HUES48 (cell line): Measurements from ENCODE around the gene FCN2.
"Not testable (repeated sequence)": the region's sequence is repeated elsewhere in the genome, so short reads cannot be mapped to it uniquely, and the experiment has no call there.

ENCODE experiments used
- H3K27ac ChIP-seq: one replicate; pipeline ENCODE4 v1.7.0; 2013; ENCODE audit warnings: low read depth, low read length, inconsistent platforms
- H3K27me3 ChIP-seq: 2 replicates; pipeline ENCODE4 v1.6.1; 2013; ENCODE audit warnings: mild to moderate bottlenecking, low read length; ENCODE audit not compliant: control insufficient read depth, insufficient read depth
- H3K36me3 ChIP-seq: 2 replicates; pipeline ENCODE4 v1.6.1; 2013; ENCODE audit warnings: low read length; ENCODE audit not compliant: control insufficient read depth, insufficient read depth
- H3K4me1 ChIP-seq: 2 replicates; pipeline ENCODE4 v1.6.1; 2013; ENCODE audit warnings: mild to moderate bottlenecking, low read length; ENCODE audit not compliant: control insufficient read depth, insufficient read depth
- H3K4me3 ChIP-seq: 2 replicates; pipeline ENCODE4 v1.5.1; 2013; ENCODE audit warnings: mild to moderate bottlenecking, low read depth, low read length
- H3K9ac ChIP-seq: 2 replicates; pipeline ENCODE4 v1.6.1; 2013; ENCODE audit warnings: mild to moderate bottlenecking, low read depth, low read length, moderate library complexity
- H3K9me3 ChIP-seq: 2 replicates; pipeline ENCODE4 v1.6.1; 2013; ENCODE audit warnings: low read length; ENCODE audit not compliant: control insufficient read depth, insufficient read depth

FCN2 gene

GRCh38 chr9:134847752-134848432 lies 32.7 kb upstream of the FCN2 start:
- Histone ChIP-seq H3K9ac (no peak overlapping the region), H3K4me1 (no peaks in the 10 kb centered on the region), H3K36me3 (no peaks in the 10 kb centered on the region), H3K27me3 (no peaks in the 10 kb centered on the region), H3K4me3 (no peak overlapping the region), H3K27ac (no peak overlapping the region), H3K9me3 (peaks cover 16% of the 10 kb centered on the region)

DNA sequence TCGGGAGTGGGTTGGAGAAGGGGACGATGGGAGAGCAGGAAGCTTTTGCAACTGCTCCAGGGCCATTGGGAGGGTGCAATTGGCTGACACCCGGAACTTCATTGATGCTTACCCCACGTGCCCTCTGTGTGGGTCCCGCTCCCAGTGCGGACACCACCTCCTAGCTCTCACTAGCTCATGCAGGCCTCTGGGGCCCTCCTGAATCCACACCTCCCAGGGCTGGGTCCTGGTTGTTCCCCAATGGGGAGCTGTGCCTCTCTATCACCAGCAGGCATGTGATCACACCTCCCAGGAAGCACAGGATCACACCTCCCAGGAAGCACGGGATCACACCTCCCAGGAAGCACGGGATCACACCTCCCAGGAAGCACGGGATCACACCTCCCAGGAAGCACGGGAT lies 32.1 kb upstream of the FCN2 start:
- Histone ChIP-seq H3K9me3 (peaks cover 16% of the 10 kb centered on the region), H3K27me3 (no peaks in the 10 kb centered on the region), H3K36me3 (no peaks in the 10 kb centered on the region), H3K4me3 (no peak overlapping the region), H3K27ac (no peak overlapping the region), H3K4me1 (no peaks in the 10 kb centered on the region), H3K9ac (no peak overlapping the region)

DNA sequence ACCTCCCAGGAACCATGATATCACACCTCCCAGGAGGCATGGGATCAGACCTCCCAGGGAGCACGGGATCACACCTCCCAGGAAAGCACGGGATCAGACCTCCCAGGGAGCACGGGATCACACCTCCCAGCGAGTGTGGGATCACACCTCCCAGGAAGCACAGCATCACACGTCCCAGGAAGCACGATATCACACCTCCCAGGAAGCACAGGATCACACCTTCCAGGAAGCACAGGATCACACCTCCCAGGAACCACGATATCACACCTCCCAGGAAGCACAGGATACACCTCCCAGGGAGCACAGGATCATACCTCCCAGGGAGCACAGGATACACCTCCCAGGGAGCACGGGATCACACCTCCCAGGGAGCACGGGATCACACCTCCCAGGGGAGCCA lies 30.0 kb upstream of the FCN2 start:
- Histone ChIP-seq H3K9ac (no peak overlapping the region), H3K4me3 (no peak overlapping the region), H3K27me3 (no peaks in the 10 kb centered on the region), H3K4me1 (no peaks in the 10 kb centered on the region), H3K9me3 (peaks cover 16% of the 10 kb centered on the region), H3K27ac (no peak overlapping the region), H3K36me3 (no peaks in the 10 kb centered on the region)

DNA sequence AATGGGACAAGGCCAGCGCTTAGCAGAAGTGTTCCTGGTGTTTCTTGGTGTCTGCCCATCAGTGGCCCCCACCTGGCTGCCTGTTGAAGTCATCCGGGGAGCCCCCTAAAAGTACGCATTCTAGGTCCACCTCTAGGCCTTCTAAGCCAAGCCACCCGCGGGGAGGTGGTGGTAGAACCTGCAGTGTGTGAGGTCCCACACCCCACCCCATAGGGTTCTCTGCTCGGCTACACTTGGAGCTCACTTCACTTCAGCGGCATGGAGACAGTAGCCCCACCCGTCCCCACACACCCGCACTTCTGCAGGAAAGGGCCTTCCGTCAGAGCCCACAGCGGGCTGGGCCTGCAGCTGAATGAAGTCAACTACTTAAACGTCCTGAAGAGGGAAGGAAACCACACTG lies 29.6 kb upstream of the FCN2 start:
- H3K4me3 ChIP-seq = no peak overlapping the region
- H3K27ac ChIP-seq = no peak overlapping the region
- H3K36me3 ChIP-seq = no peaks in the 10 kb centered on the region
- H3K9me3 ChIP-seq = peaks cover 16% of the 10 kb centered on the region
- H3K27me3 ChIP-seq = no peaks in the 10 kb centered on the region
- H3K9ac ChIP-seq = no peak overlapping the region
- H3K4me1 ChIP-seq = no peaks in the 10 kb centered on the region

DNA sequence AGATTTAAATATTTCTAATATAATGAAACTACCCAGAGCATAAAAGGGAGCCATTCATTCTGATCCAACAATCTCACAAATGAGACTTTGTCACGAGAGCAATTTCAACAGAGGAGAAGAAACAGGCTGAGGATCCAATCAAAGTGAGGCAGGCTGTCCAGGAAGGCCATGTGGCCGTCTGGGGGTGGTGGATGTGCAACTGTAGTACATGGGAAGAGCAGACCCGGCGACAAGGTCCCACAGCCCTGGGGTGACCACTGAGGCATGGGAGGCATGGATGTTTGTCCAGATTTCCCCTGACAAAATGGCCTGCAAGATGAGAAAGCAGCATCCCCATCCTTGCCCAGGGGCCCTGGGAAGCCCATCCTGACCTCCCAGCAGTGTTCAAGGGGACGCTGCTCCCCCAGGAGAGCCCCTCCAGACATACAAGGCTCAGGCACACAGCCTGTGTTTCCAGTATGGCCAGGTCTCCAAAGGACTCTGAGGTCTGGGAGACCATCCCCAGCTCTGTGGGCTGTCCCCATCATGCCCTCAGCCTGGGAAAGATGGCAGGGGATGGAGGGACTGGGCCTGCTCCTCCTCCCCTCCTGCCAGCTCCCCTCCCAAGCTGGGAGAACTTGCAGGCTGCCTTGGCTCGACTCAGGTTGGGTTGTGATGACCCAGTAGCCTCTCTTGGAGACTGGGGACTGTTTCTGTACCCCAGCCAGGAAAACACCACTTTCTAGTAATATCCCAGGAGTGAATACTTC lies 27.5 kb upstream of the FCN2 start:
- Histone ChIP-seq H3K9me3 (peaks cover 16% of the 10 kb centered on the region), H3K27ac (no peak overlapping the region), H3K9ac (no peak overlapping the region), H3K4me3 (no peak overlapping the region), H3K36me3 (no peaks in the 10 kb centered on the region), H3K4me1 (no peaks in the 10 kb centered on the region), H3K27me3 (no peaks in the 10 kb centered on the region)

GRCh38 chr9:134853893-134854292 lies 26.7 kb upstream of the FCN2 start:
- no peaks in the 10 kb centered on the region for H3K4me1 ChIP-seq
- no peak overlapping the region for H3K27ac ChIP-seq
- no peak overlapping the region for H3K9ac ChIP-seq
- H3K27me3 ChIP-seq = no peaks in the 10 kb centered on the region
- H3K4me3 ChIP-seq = no peak overlapping the region
- peaks cover 16% of the 10 kb centered on the region for H3K9me3 ChIP-seq
- H3K36me3 ChIP-seq = no peaks in the 10 kb centered on the region

- Histone ChIP-seq H3K27me3 (no peaks in the 10 kb centered on the region), H3K9ac (no peak overlapping the region), H3K4me1 (no peaks in the 10 kb centered on the region), H3K27ac (no peak overlapping the region), H3K9me3 (peaks cover 16% of the 10 kb centered on the region), H3K4me3 (no peak overlapping the region), H3K36me3 (no peaks in the 10 kb centered on the region)
These were observed 26.0 kb upstream of the FCN2 start for GRCh38 chr9:134854541-134854981.

DNA sequence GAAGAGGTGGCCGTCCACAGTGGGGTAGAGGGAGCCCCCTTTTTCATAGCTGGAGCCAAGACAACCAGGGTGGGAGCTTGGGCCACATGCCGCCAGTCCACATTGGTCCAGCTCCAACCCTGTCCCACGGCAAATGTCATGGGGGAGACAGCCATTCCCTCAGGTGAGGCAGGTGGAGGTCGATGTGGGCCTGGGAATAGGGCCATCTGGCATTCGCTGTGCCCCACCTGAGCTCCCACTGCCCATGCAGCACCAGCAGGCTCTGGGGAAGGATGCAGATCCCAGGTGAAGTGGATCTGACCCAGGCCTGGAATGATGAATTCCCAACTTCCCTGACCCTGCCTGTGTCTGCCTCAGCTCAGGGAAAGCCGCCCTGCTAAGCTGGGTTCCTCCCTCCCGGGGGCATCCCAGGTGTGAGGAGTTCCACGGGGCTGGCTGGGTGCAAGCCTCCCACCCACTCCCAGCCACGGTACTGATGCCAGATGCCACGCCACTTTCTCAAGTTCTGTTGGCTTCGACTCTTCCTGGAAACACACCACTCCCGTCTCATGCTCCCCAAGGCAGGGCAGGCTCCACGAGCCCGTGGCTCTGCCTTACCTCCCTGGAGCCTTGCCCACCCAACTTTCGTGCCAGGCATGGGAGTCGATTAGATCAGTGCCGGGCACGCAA lies 25.2 kb upstream of the FCN2 start:
- Histone ChIP-seq H3K9me3 (peaks cover 15% of the 10 kb centered on the region), H3K4me3 (no peak overlapping the region), H3K9ac (no peak overlapping the region), H3K36me3 (no peaks in the 10 kb centered on the region), H3K4me1 (no peaks in the 10 kb centered on the region), H3K27ac (no peak overlapping the region), H3K27me3 (no peaks in the 10 kb centered on the region)

- H3K4me1 ChIP-seq = no peaks in the 10 kb centered on the region
These were observed 24.7 kb upstream of the FCN2 start for GRCh38 chr9:134855900-134856377.

DNA sequence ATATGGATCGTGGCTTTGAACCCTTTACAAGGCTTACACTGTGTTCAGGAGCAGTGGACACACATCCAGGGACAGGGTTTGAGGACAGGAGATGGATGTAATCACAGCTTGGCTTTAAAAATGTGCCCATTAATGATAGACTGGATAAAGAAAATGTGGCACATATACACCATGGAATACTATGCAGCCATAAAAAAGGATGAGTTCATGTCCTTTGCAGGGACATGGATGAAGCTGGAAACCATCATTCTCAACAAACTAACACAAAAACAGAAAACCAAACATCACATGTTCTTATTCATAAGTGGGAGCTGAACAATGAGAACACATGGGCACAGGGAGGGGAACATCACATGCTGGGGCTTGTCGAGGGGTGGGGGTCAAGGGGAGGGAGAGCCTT lies 23.2 kb upstream of the FCN2 start:
- not testable (repeated sequence) for H3K4me1 ChIP-seq, H3K9me3 ChIP-seq, H3K27me3 ChIP-seq, H3K4me3 ChIP-seq, H3K36me3 ChIP-seq, H3K27ac ChIP-seq, H3K9ac ChIP-seq

More at GRCh38 chr9:134855900-134856377, 24.7 kb upstream of the FCN2 start:
- Histone ChIP-seq H3K9ac (no peak overlapping the region), H3K4me3 (no peak overlapping the region), H3K27me3 (no peaks in the 10 kb centered on the region), H3K9me3 (peaks cover 9% of the 10 kb centered on the region), H3K36me3 (no peaks in the 10 kb centered on the region), H3K27ac (no peak overlapping the region)
